Naive thymus-derived CD4-positive, alpha-beta T cell (primary cell): Measurements from ENCODE around the gene STX11. TPM values are rescaled to one million over a fixed set of nuclear protein-coding genes. Genes with fewer than 3 reads are reported as not detected.

Experiments
- ATAC-seq: fragments of 150-1000 bp; cut with Tn5 transposase; 2 replicates; pipeline ENCODE4 v1.10.0; 2021; ENCODE audit warnings: mild to moderate bottlenecking, moderate library complexity
- CTCF ChIA-PET: fragments of 350-600 bp; sonication (Branson Sonifier 250); formaldehyde crosslinking; loops from one replicate; lab custom pipeline; 2021; ENCODE audit warnings: antibody characterized with exemption; lab: Charles Lee
- POLR2A ChIA-PET: fragments of 350-600 bp; sonication (Branson Sonifier 250); formaldehyde crosslinking; loops from one replicate; lab custom pipeline; 2021; ENCODE audit warnings: antibody characterized with exemption, inconsistent platforms; lab: Charles Lee
- DNase-seq, 9 donors: peaks; one replicate each; pipeline versions ENCODE4 v3.0.0 to v3.0.0-alpha.2; 2020 to 2022; ENCODE audit warnings: mixed read lengths in 1 of 9
- H3K27ac ChIP-seq: one replicate; pipeline ENCODE4 v1.7.0; 2013; ENCODE audit warnings: mild to moderate bottlenecking, low read depth, low read length, moderate library complexity
- H3K27me3 ChIP-seq, 2 donors: one replicate each; pipeline ENCODE4 v1.7.0; 2013; ENCODE audit warnings: low read length in 2 of 2, mild to moderate bottlenecking in 2 of 2, moderate library complexity in 2 of 2; ENCODE audit not compliant: control insufficient read depth in 2 of 2, insufficient read depth in 2 of 2
- H3K36me3 ChIP-seq, 3 experiments: 1 replicate in 2 of 3; 2 replicates in 1 of 3; pipeline ENCODE4 v1.7.0; 2013; ENCODE audit warnings: low read length in 3 of 3, mild to moderate bottlenecking in 3 of 3, moderate library complexity in 1 of 3; ENCODE audit not compliant: insufficient read depth in 3 of 3, control insufficient read depth in 2 of 3
- H3K4me1 ChIP-seq, 2 donors: one replicate each; pipeline ENCODE4 v1.7.0; 2013; ENCODE audit warnings: low read length in 2 of 2, mild to moderate bottlenecking in 2 of 2, moderate library complexity in 1 of 2; ENCODE audit not compliant: control insufficient read depth in 2 of 2, insufficient read depth in 2 of 2
- H3K4me3 ChIP-seq: 2 replicates; pipeline ENCODE4 v1.7.0; 2013; ENCODE audit warnings: mild to moderate bottlenecking, low read length
- H3K9me3 ChIP-seq, 3 experiments: 1 replicate in 2 of 3; 2 replicates in 1 of 3; pipeline ENCODE4 v1.7.0; 2013; ENCODE audit warnings: low read length in 3 of 3; ENCODE audit not compliant: control insufficient read depth in 2 of 3
- H3K27ac Mint-ChIP-seq, 9 donors: one replicate each; pipeline ENCODE4 v1.8.0; 2020 to 2022; ENCODE audit warnings: mixed read lengths in 9 of 9, mild to moderate bottlenecking in 8 of 9, moderate library complexity in 5 of 9, inconsistent platforms in 2 of 9
- H3K27me3 Mint-ChIP-seq, 5 donors: one replicate each; pipeline ENCODE4 v1.8.0; 2021 to 2022; ENCODE audit warnings: mixed read lengths in 5 of 5, mild to moderate bottlenecking in 1 of 5
- H3K36me3 Mint-ChIP-seq, 5 donors: one replicate each; pipeline ENCODE4 v1.8.0; 2020 to 2022; ENCODE audit warnings: mixed read lengths in 5 of 5, mild to moderate bottlenecking in 3 of 5, inconsistent platforms in 1 of 5
- H3K4me1 Mint-ChIP-seq, 7 donors: one replicate each; pipeline ENCODE4 v1.8.0; 2020 to 2022; ENCODE audit warnings: mixed read lengths in 7 of 7, mild to moderate bottlenecking in 3 of 7, inconsistent platforms in 1 of 7
- H3K4me3 Mint-ChIP-seq, 10 donors: one replicate each; pipeline ENCODE4 v1.8.0; 2020 to 2022; ENCODE audit warnings: mild to moderate bottlenecking in 10 of 10, mixed read lengths in 10 of 10, moderate library complexity in 6 of 10, inconsistent platforms in 2 of 10
- H3K9me3 Mint-ChIP-seq, 11 donors: one replicate each; pipeline ENCODE4 v1.8.0; 2020 to 2022; ENCODE audit warnings: mixed read lengths in 11 of 11, mild to moderate bottlenecking in 4 of 11, inconsistent platforms in 1 of 11, moderate library complexity in 1 of 11
- intact Hi-C, 2 donors: fragments of 100-400 bp; cut with micrococcal nuclease; formaldehyde crosslinking; loops; one replicate each; pipeline ENCODE4 v1.15.1; 2023
- polyA plus RNA-seq, 2 donors: library from polyadenylated mRNA; unstranded; fragments of 300-500 nt; fragmentation: Illumina TruSeq; gene quantifications; one replicate each; pipeline ENCODE4 v1.2.3, GENCODE V29; 2021
- total RNA-seq, 6 experiments: library from RNA in 5 of 6; stranded (reverse) in 5 of 6; gene quantifications; 1 replicate in 5 of 6; 2 replicates in 1 of 6; pipeline ENCODE4 v1.2.3 and lab custom pipeline; 2021 to 2026

The STX11 gene
- total and polyA plus RNA-seq, 7 experiments from 2014 or later: 1.9 to 60.5 (median 2.7) TPM

GRCh38 chr6:144144996-144145395, 5.3 kb upstream of the STX11 start:
- Mint-ChIP-seq H3K27ac (no peak overlapping the region), H3K27me3 (peaks cover 0 to 4% (median 0%) of the 10 kb centered on the region in 5 donors), H3K36me3 (peaks cover 0 to 2% (median 0%) of the 10 kb centered on the region in 5 donors)

DNA sequence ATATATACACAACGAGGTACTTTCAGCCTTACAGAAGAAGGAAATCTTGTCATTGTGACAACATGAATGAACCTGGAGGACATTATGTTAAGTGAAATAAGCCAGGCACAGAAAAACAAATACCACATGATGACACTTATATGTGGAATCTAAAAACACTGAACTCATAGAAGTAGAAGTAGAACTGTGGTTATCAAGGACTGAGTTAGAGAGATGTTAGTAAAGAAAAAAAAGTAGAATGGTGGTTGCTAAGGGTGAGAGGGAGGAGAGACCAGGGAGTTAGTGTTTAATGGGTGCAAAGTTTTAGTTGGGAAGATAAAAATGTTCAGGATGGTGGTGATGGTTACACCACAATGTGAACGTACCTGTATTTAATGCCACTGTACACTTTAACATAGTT, 4.8 kb upstream of the STX11 start:
- peaks cover 0 to 4% (median 0%) of the 10 kb centered on the region in 11 donors for H3K9me3 Mint-ChIP-seq
- H3K27me3 ChIP-seq: peaks cover 0 to 3% of the 10 kb centered on the region in 2 donors
- H3K27ac ChIP-seq: no peak overlapping the region
- H3K4me3 Mint-ChIP-seq: no peak overlapping the region
- H3K36me3 ChIP-seq: no peaks in the 10 kb centered on the region
- CTCF ChIA-PET: no interaction called here
- POLR2A ChIA-PET: no interaction called here
- peak overlapping the region in 1 of 9 donors; percentile 26 for H3K27ac Mint-ChIP-seq
- H3K9me3 ChIP-seq: no peaks in the 10 kb centered on the region
- H3K4me1 ChIP-seq: no peaks in the 10 kb centered on the region
- intact Hi-C loops: no loop called here
- H3K4me1 Mint-ChIP-seq: peaks cover 0 to 7% (median 0%) of the 10 kb centered on the region in 7 donors
- H3K27me3 Mint-ChIP-seq: peaks cover 0 to 2% (median 0%) of the 10 kb centered on the region in 5 donors
- H3K36me3 Mint-ChIP-seq: peaks cover 0 to under 1% (median 0%) of the 10 kb centered on the region in 5 donors
- ATAC-seq (no peak), DNase-seq (no peak)
- no peak overlapping the region for H3K4me3 ChIP-seq

More at GRCh38 chr6:144144996-144145395, 5.3 kb upstream of the STX11 start:
- Histone ChIP-seq H3K27ac (no peak overlapping the region), H3K9me3 (no peaks in the 10 kb centered on the region), H3K4me1 (no peaks in the 10 kb centered on the region), H3K36me3 (no peaks in the 10 kb centered on the region), H3K4me3 (no peak overlapping the region), H3K27me3 (peaks cover 0 to 3% of the 10 kb centered on the region in 2 donors)
- POLR2A ChIA-PET: no interaction called here
- no peak overlapping the region for H3K4me3 Mint-ChIP-seq
- ATAC-seq (no peak), DNase-seq (no peak)
- CTCF ChIA-PET: no interaction called here
- H3K4me1 Mint-ChIP-seq: peaks cover 0 to 7% (median 0%) of the 10 kb centered on the region in 7 donors
- intact Hi-C loops: no loop called here
- H3K9me3 Mint-ChIP-seq: peaks cover 0 to 7% (median 0%) of the 10 kb centered on the region in 11 donors

- Mint-ChIP-seq H3K27ac (peak overlapping the region in 2 of 9 donors; percentile 5 to 43), H3K27me3 (peaks cover 0 to 2% (median 0%) of the 10 kb centered on the region in 5 donors)
- intact Hi-C loops: no loop called here
Measured at GRCh38 chr6:144148886-144149285, 1.4 kb upstream of the STX11 start.

GRCh38 chr6:144149558-144149893, 791 bp upstream of the STX11 start:
- H3K27me3 Mint-ChIP-seq: peaks cover 0 to 2% (median 0%) of the 10 kb centered on the region in 5 donors
- DNase-seq: no peak
- Histone ChIP-seq H3K36me3 (no peaks in the 10 kb centered on the region), H3K9me3 (no peaks in the 10 kb centered on the region), H3K4me1 (peaks cover 0 to 15% of the 10 kb centered on the region in 2 donors), H3K27me3 (no peaks in the 10 kb centered on the region), H3K4me3 (peak overlapping the region; percentile 69), H3K27ac (no peak overlapping the region)
- no peak for ATAC-seq
- ChIA-PET POLR2A (no interaction called here), CTCF (no interaction called here)
- H3K4me3 Mint-ChIP-seq: peak overlapping the region; percentile 66 to 91 (median 84)
- intact Hi-C loops: no loop called here
- H3K9me3 Mint-ChIP-seq: peaks cover 0 to 2% (median 0%) of the 10 kb centered on the region in 11 donors
- peak overlapping the region in 5 of 9 donors; percentile 10 to 84 (median 52) for H3K27ac Mint-ChIP-seq
- H3K4me1 Mint-ChIP-seq: peaks cover 6 to 37% (median 15%) of the 10 kb centered on the region in 7 donors
- H3K36me3 Mint-ChIP-seq: peaks cover 0 to 14% (median 0%) of the 10 kb centered on the region in 5 donors

More at GRCh38 chr6:144148886-144149285, 1.4 kb upstream of the STX11 start:
- ChIA-PET POLR2A (no interaction called here), CTCF (no interaction called here)
- H3K27me3 ChIP-seq: no peaks in the 10 kb centered on the region
- no peak overlapping the region for H3K27ac ChIP-seq
- peak overlapping the region in 4 of 10 donors; percentile 8 to 91 (median 42) for H3K4me3 Mint-ChIP-seq
- DNase-seq: no peak
- no peak overlapping the region for H3K4me3 ChIP-seq
- H3K4me1 Mint-ChIP-seq: peaks cover 6 to 32% (median 15%) of the 10 kb centered on the region in 7 donors
- peaks cover 0 to 15% of the 10 kb centered on the region in 2 donors for H3K4me1 ChIP-seq
- H3K36me3 ChIP-seq: no peaks in the 10 kb centered on the region
- H3K9me3 ChIP-seq: no peaks in the 10 kb centered on the region
- peaks cover 0 to 11% (median 0%) of the 10 kb centered on the region in 5 donors for H3K36me3 Mint-ChIP-seq
- H3K9me3 Mint-ChIP-seq: peaks cover 0 to 2% (median 0%) of the 10 kb centered on the region in 11 donors
- no peak for ATAC-seq

DNA sequence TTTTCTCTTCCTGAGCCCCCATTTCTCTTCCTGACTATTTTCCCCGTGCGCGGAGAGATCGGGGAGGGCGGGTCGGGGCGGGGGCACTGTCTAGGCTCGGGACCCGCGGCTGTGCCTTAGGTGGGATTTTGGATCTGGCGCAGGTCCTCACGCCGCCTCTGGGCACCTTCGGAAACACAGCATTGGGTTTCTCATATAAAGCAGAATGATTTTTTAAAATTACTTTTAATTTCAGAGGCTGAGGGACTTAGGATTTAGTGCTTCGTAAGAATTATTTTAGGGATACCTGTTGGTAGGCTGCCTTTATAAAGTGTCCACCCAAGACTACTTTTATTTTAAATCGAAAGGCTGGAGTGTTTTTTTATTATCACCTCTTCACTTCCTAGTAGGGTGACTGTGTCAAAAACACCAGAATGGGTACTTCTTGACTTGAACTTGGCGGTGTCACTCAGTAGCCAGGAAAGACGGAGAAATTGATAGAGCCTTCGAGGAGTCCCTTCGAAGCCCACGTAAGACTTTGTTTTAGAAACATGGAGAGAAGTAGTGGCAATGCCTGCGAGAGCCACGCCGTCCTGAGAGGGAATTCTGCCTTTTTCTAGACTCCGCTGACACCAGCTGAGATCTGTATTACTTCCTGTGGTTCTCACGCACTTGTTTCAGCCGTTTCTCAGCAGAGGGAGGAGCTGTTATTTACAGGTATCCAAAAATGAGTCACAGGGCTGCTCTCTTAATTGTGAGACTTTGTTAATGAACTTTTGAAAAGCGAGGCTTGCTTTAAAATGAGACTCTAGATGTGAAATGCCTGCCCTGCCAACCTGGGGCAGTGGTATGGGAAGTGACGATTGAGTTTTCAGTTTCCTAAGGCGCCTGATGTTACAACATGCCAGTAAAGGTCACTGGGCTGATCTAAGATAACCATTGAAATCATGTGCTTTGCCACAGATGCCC, 667 bp downstream of the STX11 start:
- peaks cover 0 to 2% (median 0%) of the 10 kb centered on the region in 5 donors for H3K27me3 Mint-ChIP-seq
- Histone ChIP-seq H3K27me3 (no peaks in the 10 kb centered on the region), H3K4me1 (peaks cover 0 to 23% of the 10 kb centered on the region in 2 donors), H3K9me3 (no peaks in the 10 kb centered on the region), H3K36me3 (no peaks in the 10 kb centered on the region), H3K27ac (peak overlapping the region; percentile 62), H3K4me3 (peak overlapping the region; percentile 69)
- peaks cover 6 to 49% (median 15%) of the 10 kb centered on the region in 7 donors for H3K4me1 Mint-ChIP-seq
- DNase-seq (peak; percentile 16 to 64 (median 51)), ATAC-seq (peak; percentile 66)
- peak overlapping the region; percentile 91 to 98 (median 95) for H3K4me3 Mint-ChIP-seq
- H3K36me3 Mint-ChIP-seq: peaks cover 0 to 17% (median 0%) of the 10 kb centered on the region in 5 donors
- intact Hi-C loops: loop anchor here (1.0 to 10.0 kb wide), 18 partner anchors 46 to 1216 kb away; partner anchors contain the start of genes LTV1 (in 2 of the 2), SF3B5 (in 2 of the 2) and UTRN (in 1 of the 2)
- POLR2A ChIA-PET: interaction anchor here (0.7 to 1.4 kb wide), 3 partner anchors 56 to 87 kb away, joined by 3 to 4 read pairs (median 3); partner anchors contain the start of gene SF3B5
- H3K9me3 Mint-ChIP-seq: peaks cover 0 to 2% (median 0%) of the 10 kb centered on the region in 11 donors
- CTCF ChIA-PET: interaction anchor here (1.0 to 1.2 kb wide), 3 partner anchors 65 to 82 kb away, joined by 3 to 4 read pairs (median 3); no protein-coding TSS in a partner anchor
- peak overlapping the region; percentile 89 to 98 (median 94) for H3K27ac Mint-ChIP-seq

DNA sequence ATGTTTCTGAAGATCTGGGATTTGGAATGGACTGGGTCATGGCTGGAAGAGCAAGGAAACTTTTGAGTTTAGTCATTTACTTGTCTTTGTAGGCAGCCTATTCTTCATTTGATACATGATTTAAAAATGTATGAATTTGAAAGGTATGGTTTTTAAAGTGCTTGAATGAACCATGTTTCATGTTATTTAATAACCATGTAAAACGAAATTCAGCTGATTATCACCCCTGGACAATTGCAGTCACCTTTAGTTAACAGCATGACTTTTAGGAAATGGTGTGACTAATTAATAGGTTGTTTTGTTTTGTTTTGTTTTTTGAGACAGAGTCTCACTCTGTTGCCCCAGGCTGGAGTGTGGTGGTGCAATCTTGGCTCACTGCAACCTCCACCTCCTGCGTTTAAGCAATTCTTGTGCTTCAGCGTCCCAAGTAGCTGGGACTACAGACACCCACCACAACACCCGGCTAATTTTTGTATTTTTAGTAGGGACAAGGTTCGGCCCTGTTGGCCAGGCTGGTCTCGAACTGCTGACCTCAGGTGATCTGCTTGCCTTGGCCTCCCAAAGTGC, 2.1 kb downstream of the STX11 start:
- H3K9me3 Mint-ChIP-seq: peaks cover 0 to 2% (median 0%) of the 10 kb centered on the region in 11 donors
- intact Hi-C loops: loop anchor here (5.0 to 10.0 kb wide), 4 partner anchors 430 to 1218 kb away; no protein-coding TSS in a partner anchor
- ATAC-seq (no peak), DNase-seq (no peak)
- CTCF ChIA-PET: interaction anchor here (0.6 to 1.0 kb wide), 3 partner anchors 66 to 252 kb away, joined by 3 to 5 read pairs (median 4); no protein-coding TSS in a partner anchor
- H3K4me3 ChIP-seq: no peak overlapping the region
- peak overlapping the region in 3 of 10 donors; percentile 61 to 97 (median 91) for H3K4me3 Mint-ChIP-seq
- POLR2A ChIA-PET: interaction anchor here (1.2 kb wide), 1 partner anchor 57 kb away, joined by 3 read pairs; the partner anchor contains the start of gene SF3B5
- H3K27me3 Mint-ChIP-seq: peaks cover 0 to 2% (median 0%) of the 10 kb centered on the region in 5 donors
- H3K4me1 Mint-ChIP-seq: peaks cover 6 to 63% (median 15%) of the 10 kb centered on the region in 7 donors
- H3K9me3 ChIP-seq: no peaks in the 10 kb centered on the region
- peak overlapping the region in 4 of 9 donors; percentile 89 to 98 (median 96) for H3K27ac Mint-ChIP-seq
- no peaks in the 10 kb centered on the region for H3K27me3 ChIP-seq
- peaks cover 0 to 28% (median 0%) of the 10 kb centered on the region in 5 donors for H3K36me3 Mint-ChIP-seq
- peaks cover 0 to 23% of the 10 kb centered on the region in 2 donors for H3K4me1 ChIP-seq
- no peaks in the 10 kb centered on the region for H3K36me3 ChIP-seq
- no peak overlapping the region for H3K27ac ChIP-seq
